ENCODE measurements around the gene THADA.

The THADA gene

GRCh38 chr2:43258547-43259156 lies 337.2 kb downstream of the THADA start:
- no peak for DNase-seq
- Mint-ChIP-seq H3K9me3 (no peaks in the 10 kb centered on the region), H3K4me3 (no peak overlapping the region), H3K36me3 (peaks cover 1% of the 10 kb centered on the region), H3K27ac (no peak overlapping the region), H3K4me1 (no peaks in the 10 kb centered on the region), H3K27me3 (no peaks in the 10 kb centered on the region)
- CTCF ChIA-PET = interaction anchor here (1.0 kb wide), 1 partner anchor 223 kb away, joined by 3 read pairs; no protein-coding TSS in a partner anchor

DNA sequence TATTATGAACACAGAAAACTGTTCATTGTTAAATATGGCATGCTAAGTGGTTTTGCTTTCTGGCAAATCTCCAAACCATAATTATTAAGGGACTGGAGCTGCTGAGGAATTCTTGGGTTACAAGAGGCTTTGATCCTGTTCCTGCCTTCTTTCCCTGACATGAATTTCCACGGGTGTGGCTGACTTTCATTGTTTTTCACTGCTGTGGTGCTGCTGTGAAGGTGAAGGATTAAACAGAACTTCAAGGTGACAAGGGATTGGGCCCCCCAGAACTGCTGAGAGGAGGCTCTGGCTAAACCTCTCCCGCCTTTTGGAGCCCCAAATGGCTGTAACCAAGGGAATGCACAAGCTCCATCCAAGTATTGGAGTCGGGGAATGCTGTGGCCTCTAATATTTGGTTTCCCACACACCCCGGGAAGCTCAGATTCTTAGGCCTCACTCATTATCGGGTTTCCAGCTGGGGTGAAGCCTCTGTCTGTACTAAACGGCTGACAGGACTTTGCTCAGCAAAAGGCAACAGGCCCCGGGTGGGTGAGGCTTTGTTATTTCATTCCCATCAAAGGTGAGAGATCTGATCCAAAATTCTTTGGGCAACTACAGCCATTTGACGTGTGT lies 340.4 kb downstream of the THADA start:
- peaks cover 1% of the 10 kb centered on the region for H3K36me3 Mint-ChIP-seq
- H3K4me3 Mint-ChIP-seq = no peak overlapping the region
- CTCF ChIA-PET = no interaction called here
- no peaks in the 10 kb centered on the region for H3K4me1 Mint-ChIP-seq
- H3K27me3 Mint-ChIP-seq = no peaks in the 10 kb centered on the region
- H3K9me3 Mint-ChIP-seq = no peaks in the 10 kb centered on the region
- H3K27ac Mint-ChIP-seq = no peak overlapping the region
- no peak for DNase-seq

DNA sequence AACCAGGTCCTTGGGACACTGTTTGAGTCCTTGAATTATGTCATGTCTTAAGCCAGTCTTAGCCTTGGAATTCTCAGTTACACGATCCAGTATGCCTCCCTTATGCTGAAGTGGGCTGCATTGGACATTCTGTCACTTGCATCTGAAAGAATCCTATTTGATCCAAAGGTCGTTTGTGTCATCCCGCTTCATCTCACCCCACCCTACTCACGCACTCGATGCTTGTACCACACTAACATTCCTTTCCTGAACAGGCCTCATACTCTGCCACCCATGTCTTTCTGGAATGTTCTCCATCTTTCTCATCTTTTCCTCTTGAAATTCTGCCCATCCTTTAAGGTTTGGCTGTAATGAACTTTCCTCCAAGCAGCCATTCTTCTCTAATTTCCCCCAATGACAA lies 341.5 kb downstream of the THADA start:
- CTCF ChIA-PET = no interaction called here

GRCh38 chr2:43251171-43251731 lies 344.6 kb downstream of the THADA start:
- Mint-ChIP-seq H3K36me3 (no peaks in the 10 kb centered on the region), H3K4me3 (no peak overlapping the region), H3K27me3 (no peaks in the 10 kb centered on the region), H3K4me1 (no peaks in the 10 kb centered on the region), H3K9me3 (no peaks in the 10 kb centered on the region), H3K27ac (no peak overlapping the region)
- no peak for DNase-seq
- CTCF ChIA-PET = no interaction called here

More for the DNA sequence above, 341.5 kb downstream of the THADA start:
- Mint-ChIP-seq H3K27ac (no peak overlapping the region), H3K36me3 (peaks cover 1% of the 10 kb centered on the region), H3K9me3 (no peaks in the 10 kb centered on the region), H3K27me3 (no peaks in the 10 kb centered on the region), H3K4me1 (no peaks in the 10 kb centered on the region), H3K4me3 (no peak overlapping the region)
- DNase-seq = no peak

- H3K27me3 Mint-ChIP-seq = no peaks in the 10 kb centered on the region
- no peak for DNase-seq
- CTCF ChIA-PET = interaction anchor here (1.1 kb wide), 1 partner anchor 19 kb away, joined by 3 read pairs; no protein-coding TSS in a partner anchor
- no peak overlapping the region for H3K4me3 Mint-ChIP-seq
- H3K4me1 Mint-ChIP-seq = no peaks in the 10 kb centered on the region
- H3K36me3 Mint-ChIP-seq = peaks cover 3% of the 10 kb centered on the region
- no peak overlapping the region for H3K27ac Mint-ChIP-seq
- no peaks in the 10 kb centered on the region for H3K9me3 Mint-ChIP-seq
These were observed 345.8 kb downstream of the THADA start for GRCh38 chr2:43250015-43250414.

DNA sequence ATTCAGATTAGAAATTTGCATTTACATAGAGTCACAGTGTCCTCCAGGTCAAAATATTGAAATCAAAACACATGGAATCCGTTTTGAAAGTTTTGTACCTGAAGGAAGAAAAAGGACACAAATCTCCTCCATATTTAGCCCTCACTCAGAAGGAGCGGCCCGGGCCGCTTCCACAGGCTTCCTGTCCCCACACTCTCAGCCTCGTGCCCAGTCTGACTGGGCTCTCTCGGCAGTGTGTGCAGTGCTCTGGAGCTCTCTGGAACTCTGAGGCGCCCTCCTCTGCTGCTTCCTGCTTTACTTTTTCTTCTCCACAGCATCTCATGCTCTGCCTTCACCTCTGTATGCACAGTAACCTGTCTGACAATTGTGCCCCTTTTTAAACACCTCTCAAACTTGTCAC lies 347.2 kb downstream of the THADA start:
- DNase-seq = no peak
- Mint-ChIP-seq H3K4me3 (no peak overlapping the region), H3K9me3 (no peaks in the 10 kb centered on the region), H3K27ac (no peak overlapping the region), H3K4me1 (no peaks in the 10 kb centered on the region), H3K27me3 (no peaks in the 10 kb centered on the region), H3K36me3 (peaks cover 3% of the 10 kb centered on the region)
- CTCF ChIA-PET = no interaction called here

- no peak overlapping the region for H3K27ac Mint-ChIP-seq
- CTCF ChIA-PET = interaction anchor here (0.6 kb wide), 1 partner anchor 143 kb away, joined by 3 read pairs; no protein-coding TSS in a partner anchor
- H3K9me3 Mint-ChIP-seq = no peaks in the 10 kb centered on the region
- H3K4me3 Mint-ChIP-seq = no peak overlapping the region
- no peak for DNase-seq
- H3K4me1 Mint-ChIP-seq = no peaks in the 10 kb centered on the region
- H3K27me3 Mint-ChIP-seq = no peaks in the 10 kb centered on the region
- peaks cover 3% of the 10 kb centered on the region for H3K36me3 Mint-ChIP-seq
These were observed 349.2 kb downstream of the THADA start for GRCh38 chr2:43246641-43247040.

GRCh38 chr2:43241558-43241957 lies 354.3 kb downstream of the THADA start:
- H3K36me3 Mint-ChIP-seq = peaks cover 6% of the 10 kb centered on the region
- H3K27ac Mint-ChIP-seq = no peak overlapping the region
- H3K4me3 Mint-ChIP-seq = no peak overlapping the region
- no peaks in the 10 kb centered on the region for H3K9me3 Mint-ChIP-seq
- DNase-seq = no peak
- CTCF ChIA-PET = no interaction called here
- H3K4me1 Mint-ChIP-seq = peaks cover 9% of the 10 kb centered on the region
- H3K27me3 Mint-ChIP-seq = no peaks in the 10 kb centered on the region

DNA sequence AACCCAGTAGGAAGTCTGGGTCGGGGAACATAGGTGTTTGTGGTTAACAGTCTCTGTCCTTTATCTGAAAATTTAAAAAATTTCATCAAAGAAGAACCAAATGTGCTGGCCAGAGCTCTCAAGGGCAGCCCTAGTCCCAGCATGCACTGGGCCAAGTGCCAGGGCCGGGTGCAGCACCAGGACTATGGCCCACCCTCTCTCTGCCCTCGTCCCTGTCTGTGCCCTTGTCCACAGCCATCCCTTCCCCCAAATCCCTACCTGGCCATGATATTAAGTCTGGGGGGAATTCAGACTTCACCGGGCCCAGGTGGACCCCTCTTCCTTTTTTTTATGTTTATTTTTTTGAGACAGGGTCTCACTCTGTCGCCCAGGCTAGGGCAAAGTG lies 355.1 kb downstream of the THADA start:
- Mint-ChIP-seq H3K9me3 (no peaks in the 10 kb centered on the region), H3K4me3 (no peak overlapping the region), H3K27me3 (no peaks in the 10 kb centered on the region), H3K36me3 (peaks cover 5% of the 10 kb centered on the region), H3K4me1 (peaks cover 9% of the 10 kb centered on the region), H3K27ac (no peak overlapping the region)
- no peak for DNase-seq
- CTCF ChIA-PET = interaction anchor here (0.8 to 2.2 kb wide), 2 partner anchors 293 to 381 kb away, joined by 3 to 7 read pairs; no protein-coding TSS in a partner anchor

GRCh38 chr2:43239981-43240765 lies 355.7 kb downstream of the THADA start:
- Mint-ChIP-seq H3K4me3 (no peak overlapping the region), H3K36me3 (peaks cover 4% of the 10 kb centered on the region), H3K4me1 (peaks cover 9% of the 10 kb centered on the region), H3K9me3 (no peaks in the 10 kb centered on the region), H3K27me3 (no peaks in the 10 kb centered on the region), H3K27ac (no peak overlapping the region)
- DNase-seq = no peak
- CTCF ChIA-PET = interaction anchor here (0.8 to 2.2 kb wide), 2 partner anchors 293 to 381 kb away, joined by 3 to 7 read pairs; no protein-coding TSS in a partner anchor

- CTCF ChIA-PET = interaction anchor here (1.2 to 2.2 kb wide), 2 partner anchors 10 to 291 kb away, joined by 5 to 7 read pairs; no protein-coding TSS in a partner anchor
- Mint-ChIP-seq H3K4me1 (peaks cover 9% of the 10 kb centered on the region), H3K4me3 (no peak overlapping the region), H3K36me3 (peaks cover 4% of the 10 kb centered on the region), H3K9me3 (no peaks in the 10 kb centered on the region), H3K27ac (no peak overlapping the region), H3K27me3 (no peaks in the 10 kb centered on the region)
- no peak for DNase-seq
These were observed 357.0 kb downstream of the THADA start for GRCh38 chr2:43238813-43239212.

- H3K36me3 Mint-ChIP-seq = peaks cover 4% of the 10 kb centered on the region
- peaks cover 9% of the 10 kb centered on the region for H3K4me1 Mint-ChIP-seq
- H3K4me3 Mint-ChIP-seq = no peak overlapping the region
- H3K27ac Mint-ChIP-seq = no peak overlapping the region
- H3K27me3 Mint-ChIP-seq = no peaks in the 10 kb centered on the region
- CTCF ChIA-PET = interaction anchor here (1.2 kb wide), 1 partner anchor 9 kb away, joined by 5 read pairs; no protein-coding TSS in a partner anchor
- DNase-seq = no peak
- no peaks in the 10 kb centered on the region for H3K9me3 Mint-ChIP-seq
These were observed 357.7 kb downstream of the THADA start for GRCh38 chr2:43238176-43238575.

- H3K36me3 Mint-ChIP-seq = peaks cover 14% of the 10 kb centered on the region
- no peaks in the 10 kb centered on the region for H3K9me3 Mint-ChIP-seq
- CTCF ChIA-PET = interaction anchor here (1.0 kb wide), 1 partner anchor 251 kb away, joined by 3 read pairs; no protein-coding TSS in a partner anchor
- H3K4me3 Mint-ChIP-seq = no peak overlapping the region
- H3K27me3 Mint-ChIP-seq = no peaks in the 10 kb centered on the region
- no peak for DNase-seq
- no peak overlapping the region for H3K27ac Mint-ChIP-seq
- H3K4me1 Mint-ChIP-seq = peaks cover 26% of the 10 kb centered on the region
These were observed 362.3 kb downstream of the THADA start for GRCh38 chr2:43233218-43234212.

Measured in activated naive CD4-positive, alpha-beta T cell treated with anti-CD3 and anti-CD28 coated beads, Interleukin-2, amount 10 ng/mL, durations not matched to agents 7 days and 5 days (primary cell).